NK-92 (cell line): ENCODE results near the gene CAPN7.
A peak's percentile ranks its signal among the peaks of the same experiment; 100 is the strongest.

Experiments
- DNase-seq: peaks from one replicate; lab custom pipeline; 2025; ENCODE audit not compliant: unreplicated experiment; lab: John Stamatoyannopoulos, UW

CAPN7 gene

DNA sequence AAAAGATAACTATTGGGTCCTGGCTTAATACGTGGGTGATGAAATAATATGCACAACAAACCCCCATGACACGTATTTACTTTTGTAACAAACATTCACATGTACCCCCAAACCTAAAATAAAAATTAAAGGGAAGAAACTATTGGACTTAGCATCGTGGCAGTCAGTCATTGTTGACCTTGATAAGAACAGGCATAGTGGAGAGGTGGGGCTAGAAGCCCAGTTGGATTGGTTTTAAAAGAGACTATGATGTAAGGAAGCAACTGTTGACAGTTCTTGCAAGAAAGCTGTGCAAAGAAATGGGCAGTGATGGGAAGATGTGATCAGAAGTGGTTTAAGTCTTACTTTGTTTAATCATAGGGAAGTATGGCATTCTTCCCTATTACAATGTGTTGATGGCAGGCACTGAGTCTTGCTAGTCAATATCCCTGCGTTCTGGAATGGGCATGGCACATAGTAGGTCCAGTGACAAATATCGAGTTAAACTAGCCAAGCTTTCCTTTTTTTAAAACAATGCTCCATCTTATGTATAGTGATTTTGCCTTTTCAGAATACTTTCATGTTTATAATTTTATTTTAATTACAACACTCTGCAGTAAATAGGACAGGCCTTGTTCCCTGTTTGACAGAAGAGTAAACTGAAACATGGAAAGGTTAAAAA, 37.9 kb downstream of the CAPN7 start:
- no peak for DNase-seq

DNA sequence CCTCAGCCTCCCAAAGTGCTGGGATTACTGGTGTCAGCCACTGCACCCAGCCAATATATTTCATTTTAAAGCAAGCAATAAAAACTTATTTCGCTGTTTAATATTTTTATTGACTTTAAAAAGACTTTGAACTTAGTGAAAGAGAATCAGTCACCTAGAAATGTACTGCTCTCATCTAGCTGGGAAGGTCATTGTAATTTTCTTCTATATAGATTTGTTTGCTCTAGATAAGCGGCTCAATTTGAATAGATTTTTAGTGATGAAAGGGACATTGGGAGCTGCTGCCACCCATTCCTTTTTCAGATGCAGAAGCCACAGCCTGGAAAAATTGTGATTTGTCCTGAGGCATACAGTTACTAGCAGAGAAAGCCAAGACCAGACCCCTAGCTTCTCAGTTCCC, 40.1 kb downstream of the CAPN7 start:
- no peak for DNase-seq

DNA sequence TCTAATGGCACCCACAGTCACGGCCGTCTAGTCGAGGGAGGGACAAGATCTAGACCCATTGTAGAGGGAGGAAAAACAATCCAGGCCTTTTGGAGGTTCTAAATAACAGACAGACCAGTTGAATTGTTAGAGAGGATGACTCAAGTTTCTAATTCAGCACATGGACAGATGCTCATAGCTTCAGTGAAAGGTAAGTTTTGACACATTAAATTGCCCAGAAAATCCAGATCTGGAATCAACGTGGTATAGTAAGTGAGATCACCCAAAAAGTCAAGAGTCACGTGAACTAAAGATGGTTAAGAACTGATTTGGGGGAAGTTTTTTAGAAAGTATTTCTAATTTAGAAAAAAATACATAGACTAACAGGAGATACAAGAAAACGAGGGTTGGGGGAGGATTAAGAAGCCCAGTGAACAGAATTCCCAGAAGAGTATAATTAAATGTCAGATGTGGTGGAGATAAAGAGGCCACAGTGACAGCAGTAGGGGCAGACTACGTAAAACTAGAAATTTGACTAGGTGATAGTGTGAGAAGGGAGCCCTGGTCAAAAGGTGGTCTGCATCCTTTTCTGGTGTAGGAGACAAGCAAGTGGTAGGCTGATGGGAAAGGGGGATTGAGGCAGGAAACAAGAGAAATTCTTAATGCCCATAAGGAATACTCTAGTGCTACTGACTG, 47.1 kb downstream of the CAPN7 start:
- DNase-seq = no peak

DNA sequence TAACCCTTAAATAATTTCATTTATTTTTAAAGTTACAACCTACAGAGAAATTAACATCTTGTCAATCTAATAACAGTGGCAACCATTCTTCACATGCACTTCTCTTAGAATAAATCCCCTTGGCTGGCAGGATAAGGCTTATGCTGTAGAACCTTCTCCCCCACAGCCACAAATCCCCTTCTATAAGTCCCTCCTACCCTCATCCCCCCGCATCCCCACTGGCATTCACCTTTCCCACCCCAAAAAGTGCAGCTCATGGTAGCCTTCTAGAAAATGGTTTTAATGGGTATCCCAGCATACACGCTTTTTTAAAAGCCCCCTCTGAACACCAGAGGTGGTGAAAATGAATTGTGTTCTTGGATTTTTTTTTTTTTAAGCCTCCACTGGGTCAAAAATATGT, 49.2 kb downstream of the CAPN7 start:
- no peak for DNase-seq

DNA sequence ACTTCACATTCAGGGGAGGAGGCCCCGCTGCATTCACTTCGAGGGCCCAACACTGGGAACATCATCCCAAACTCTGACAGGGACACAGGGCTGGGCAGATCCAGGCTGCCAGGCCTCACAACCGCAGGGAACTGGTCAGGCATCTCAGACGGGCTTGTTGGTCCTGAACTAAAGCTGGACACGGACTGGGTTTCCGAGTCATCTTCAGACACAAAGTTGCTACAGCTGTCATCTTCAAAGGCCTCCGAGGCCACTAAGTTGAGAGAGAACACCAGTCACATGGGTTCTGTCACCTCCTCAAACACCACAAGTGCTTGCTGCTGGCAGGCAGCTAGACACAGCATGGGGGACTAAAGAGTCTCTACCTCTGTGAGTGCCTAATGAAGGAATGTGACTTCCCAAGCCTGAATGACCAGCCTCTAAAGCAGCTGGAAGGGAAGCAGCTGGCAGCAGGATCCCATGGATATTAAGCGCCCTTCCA, 50.9 kb downstream of the CAPN7 start:
- DNase-seq = no peak

DNA sequence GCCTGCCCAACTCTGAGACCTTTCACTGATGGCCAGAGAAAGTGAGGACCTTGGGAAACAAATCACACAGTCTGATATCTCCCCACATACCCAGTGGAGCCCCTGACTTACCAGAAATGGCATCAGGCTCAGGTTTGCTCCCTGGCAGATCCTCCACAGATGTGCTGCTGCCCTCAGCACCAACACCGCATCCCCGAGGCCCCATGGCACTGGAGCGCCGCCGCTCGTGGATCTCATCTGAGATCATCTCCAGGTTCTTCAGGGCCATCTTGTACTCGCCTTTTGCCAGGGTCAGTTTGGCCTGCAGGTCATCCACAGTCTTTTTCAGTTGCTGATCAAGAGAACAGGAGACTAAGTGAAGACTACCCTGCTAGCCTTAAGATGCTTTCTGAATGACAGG, 52.7 kb downstream of the CAPN7 start:
- no peak for DNase-seq

- DNase-seq = no peak
Measured at GRCh38 chr3:15260531-15260930, 54.5 kb downstream of the CAPN7 start.

- DNase-seq = no peak
Measured at GRCh38 chr3:15261274-15261673, 55.2 kb downstream of the CAPN7 start.

DNA sequence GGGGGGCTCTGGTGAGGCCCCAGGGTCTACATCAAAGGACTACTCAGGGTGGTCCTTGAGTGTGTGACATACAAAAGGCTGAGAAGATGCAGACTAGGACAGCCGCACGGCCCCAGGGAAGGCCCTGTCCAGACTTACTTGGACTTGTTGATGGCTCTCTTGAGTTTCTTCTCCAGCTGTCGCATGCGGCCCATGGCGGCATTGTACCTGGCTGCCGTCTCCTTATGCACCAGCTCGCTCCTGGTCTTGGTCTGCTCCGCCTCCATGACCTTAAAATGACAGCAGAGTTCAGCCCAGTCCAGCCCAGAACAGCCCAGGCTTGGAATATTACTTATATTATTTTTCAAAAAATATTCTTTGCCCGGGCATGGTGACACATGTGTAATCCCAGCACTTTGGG, 56.0 kb downstream of the CAPN7 start:
- no peak for DNase-seq

DNA sequence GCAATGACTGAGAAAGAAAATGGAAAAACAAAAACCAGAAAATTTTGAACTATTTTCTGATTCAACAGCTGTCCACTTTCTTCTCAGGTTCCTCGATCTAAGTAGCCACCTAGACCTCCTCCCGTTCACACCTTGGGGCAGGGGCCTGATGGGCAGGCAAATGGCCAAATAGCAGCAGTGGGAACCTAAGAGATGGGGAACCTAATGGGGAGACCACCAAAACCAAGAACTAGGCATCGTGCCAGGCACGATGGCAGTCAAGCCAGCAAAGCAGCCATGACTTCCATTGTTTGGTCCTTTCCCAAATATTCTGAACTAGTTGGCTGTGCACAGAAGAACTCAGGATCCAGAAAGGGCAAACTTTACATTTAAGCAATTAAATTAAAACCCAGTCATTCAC, 57.1 kb downstream of the CAPN7 start:
- no peak for DNase-seq

- DNase-seq = no peak
Measured at GRCh38 chr3:15263926-15264325, 57.9 kb downstream of the CAPN7 start.

- no peak for DNase-seq
Measured at GRCh38 chr3:15264486-15264885, 58.4 kb downstream of the CAPN7 start.

DNA sequence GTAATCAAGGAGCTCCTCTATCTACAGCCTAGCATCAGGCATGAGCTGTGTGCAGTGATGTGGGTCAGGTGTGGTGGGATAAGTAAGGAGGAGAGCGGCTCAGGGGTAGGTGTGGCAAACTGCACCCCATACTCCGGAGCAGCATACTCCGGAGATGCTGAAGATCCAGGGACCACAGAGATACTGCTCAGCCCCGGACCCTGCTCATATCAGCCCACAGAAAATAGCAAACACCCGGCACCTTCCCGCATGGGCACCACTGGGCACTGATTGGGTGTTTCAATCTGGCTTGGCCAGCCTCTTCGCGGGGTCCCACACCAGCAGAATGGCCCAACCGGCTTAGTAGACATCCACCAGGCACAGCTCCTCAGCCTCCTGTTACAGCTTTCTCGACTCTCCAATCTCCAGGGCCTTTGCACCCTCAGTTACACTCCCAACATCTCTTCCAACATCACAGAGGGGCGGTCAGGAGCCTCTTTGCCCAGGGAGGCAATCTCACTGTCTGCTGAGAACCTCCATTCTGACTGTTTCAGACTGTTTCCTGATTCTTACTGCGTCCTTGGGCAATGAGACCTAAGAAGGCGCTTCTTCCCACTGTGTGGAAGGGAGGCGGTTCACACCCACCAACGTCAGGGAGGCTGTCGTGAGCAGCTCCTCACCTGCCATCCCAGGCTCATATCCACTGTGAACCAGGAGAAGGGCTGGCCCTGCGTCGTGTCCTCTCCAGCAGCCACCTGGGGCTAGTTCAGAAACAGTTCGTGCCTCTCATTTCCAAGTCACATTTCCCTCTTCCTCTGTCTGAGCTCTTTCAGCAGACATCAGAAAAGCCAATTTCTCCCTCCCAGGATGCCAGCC, 59.8 kb downstream of the CAPN7 start:
- DNase-seq = no peak

- no peak for DNase-seq
Measured at GRCh38 chr3:15266510-15267376, 60.7 kb downstream of the CAPN7 start.

DNA sequence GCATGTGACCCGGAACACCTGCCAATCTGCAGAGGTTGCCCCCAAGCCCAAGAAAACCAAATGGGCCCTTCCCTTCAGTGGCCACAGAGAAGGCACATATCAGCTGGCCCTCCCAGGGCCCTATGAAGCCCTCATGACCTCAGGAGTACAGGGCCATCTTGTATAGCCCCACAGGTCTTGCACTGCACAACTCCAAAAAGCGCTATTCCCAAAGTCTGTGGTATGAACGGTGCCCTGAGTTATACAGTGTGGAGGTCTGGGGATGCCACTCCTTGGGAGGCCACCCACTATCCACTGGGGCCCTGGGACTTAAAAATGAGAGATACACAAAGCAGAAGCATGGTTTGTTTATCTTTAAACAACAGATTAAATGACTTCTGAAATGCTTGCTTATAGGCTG, 61.5 kb downstream of the CAPN7 start:
- DNase-seq = no peak

- DNase-seq = peak; percentile 3
Measured at GRCh38 chr3:15268033-15268631, 62.1 kb downstream of the CAPN7 start.

DNA sequence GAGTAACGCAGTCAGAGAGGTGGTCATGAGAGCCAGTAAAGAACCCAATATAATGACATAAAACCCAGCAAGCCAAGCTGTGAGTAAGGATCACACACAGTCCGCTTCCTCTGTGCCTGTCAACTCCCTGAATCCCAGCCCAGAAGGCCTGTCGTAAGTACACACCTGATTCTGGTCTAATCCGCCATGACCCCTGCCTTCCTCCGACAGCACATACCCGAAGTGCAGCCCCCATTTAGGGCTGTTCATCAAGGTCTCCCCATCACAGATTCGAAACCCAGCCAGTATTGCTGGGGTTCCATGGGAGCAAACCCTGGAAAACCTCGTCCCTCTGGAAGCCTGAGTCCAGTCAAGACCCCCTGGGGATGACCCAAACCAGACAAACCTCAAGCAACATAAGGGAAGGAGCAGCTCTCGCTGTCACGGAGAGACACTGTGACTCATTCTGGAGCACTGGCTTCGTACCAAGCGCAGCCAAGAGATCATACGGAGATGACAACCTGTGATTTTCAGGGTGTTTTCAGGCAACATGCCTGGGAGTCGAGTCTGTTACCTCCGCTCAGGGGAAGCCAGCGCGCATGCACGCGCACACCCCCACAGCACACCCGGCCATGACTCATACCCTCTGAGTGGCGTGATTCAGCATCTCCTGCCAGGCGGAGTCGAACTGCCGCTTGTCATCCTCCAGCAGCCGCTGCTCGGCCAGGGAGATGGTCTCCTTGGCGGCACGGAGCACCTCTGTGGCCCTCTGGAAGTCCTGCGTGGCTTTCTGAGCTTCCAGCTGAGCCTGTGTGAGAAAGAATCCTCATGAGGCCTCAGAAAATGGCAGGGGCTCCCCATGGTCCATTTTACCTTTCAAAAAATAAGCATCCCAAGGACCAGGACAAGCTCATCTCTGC, 63.3 kb downstream of the CAPN7 start:
- DNase-seq = no peak

GRCh38 chr3:15271030-15271429, 65.0 kb downstream of the CAPN7 start:
- no peak for DNase-seq

DNA sequence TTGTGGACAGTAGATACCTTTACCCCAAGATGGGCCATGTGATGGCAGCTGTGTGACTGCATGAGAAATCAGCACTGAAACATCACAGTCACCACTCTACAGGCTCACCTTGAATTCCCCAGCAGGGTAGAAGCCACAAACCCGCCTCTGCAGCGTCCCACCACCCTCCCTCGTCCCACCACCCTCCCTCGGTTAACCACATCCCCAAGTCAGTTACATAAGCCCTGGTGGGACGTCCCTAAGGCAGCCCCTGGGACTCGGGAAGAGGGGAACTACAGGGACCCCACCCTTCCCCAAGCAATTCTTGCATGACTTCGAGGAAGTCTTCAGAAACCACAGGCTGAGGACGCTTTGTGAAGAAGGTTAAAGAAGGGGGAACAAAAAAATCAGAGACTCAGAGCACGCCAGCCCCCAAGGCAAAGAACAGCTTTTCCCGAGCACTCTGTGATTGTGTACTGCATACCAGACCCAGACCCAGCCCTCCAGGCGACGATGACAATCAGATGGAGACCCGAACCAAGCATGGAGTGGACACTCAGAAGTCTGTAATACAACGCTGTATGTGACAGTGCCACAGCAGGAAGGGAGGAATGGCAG, 65.8 kb downstream of the CAPN7 start:
- DNase-seq = peak; percentile 12
